Measurements from ENCODE around the gene SLFN12.
"Not testable (repeated sequence)": the region's sequence is repeated elsewhere in the genome, so short reads cannot be mapped to it uniquely, and the experiment has no call there.

SLFN12 gene

GRCh38 chr17:35433075-35433894 is 985 bp upstream of the SLFN12 start:
- DNase-seq (ENCODE audit: insufficient read length, low spot score) (no peak), FAIRE-seq (no peak)
- TF ChIP-seq, protein P1, sequence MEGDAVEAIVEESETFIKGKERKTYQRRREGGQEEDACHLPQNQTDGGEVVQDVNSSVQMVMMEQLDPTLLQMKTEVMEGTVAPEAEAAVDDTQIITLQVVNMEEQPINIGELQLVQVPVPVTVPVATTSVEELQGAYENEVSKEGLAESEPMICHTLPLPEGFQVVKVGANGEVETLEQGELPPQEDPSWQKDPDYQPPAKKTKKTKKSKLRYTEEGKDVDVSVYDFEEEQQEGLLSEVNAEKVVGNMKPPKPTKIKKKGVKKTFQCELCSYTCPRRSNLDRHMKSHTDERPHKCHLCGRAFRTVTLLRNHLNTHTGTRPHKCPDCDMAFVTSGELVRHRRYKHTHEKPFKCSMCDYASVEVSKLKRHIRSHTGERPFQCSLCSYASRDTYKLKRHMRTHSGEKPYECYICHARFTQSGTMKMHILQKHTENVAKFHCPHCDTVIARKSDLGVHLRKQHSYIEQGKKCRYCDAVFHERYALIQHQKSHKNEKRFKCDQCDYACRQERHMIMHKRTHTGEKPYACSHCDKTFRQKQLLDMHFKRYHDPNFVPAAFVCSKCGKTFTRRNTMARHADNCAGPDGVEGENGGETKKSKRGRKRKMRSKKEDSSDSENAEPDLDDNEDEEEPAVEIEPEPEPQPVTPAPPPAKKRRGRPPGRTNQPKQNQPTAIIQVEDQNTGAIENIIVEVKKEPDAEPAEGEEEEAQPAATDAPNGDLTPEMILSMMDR (IDR thresholded peaks at IDR 0.05; ENCODE audit: insufficient read depth, missing control alignments), result no peak

GRCh38 chr17:35429702-35430101 is 2.6 kb downstream of the SLFN12 start:
- DNase-seq (ENCODE audit: insufficient read length, low spot score) (no peak), FAIRE-seq (no peak)
- TF ChIP-seq, protein P1 (IDR thresholded peaks at IDR 0.05; ENCODE audit: insufficient read depth, missing control alignments), result no peak

DNA sequence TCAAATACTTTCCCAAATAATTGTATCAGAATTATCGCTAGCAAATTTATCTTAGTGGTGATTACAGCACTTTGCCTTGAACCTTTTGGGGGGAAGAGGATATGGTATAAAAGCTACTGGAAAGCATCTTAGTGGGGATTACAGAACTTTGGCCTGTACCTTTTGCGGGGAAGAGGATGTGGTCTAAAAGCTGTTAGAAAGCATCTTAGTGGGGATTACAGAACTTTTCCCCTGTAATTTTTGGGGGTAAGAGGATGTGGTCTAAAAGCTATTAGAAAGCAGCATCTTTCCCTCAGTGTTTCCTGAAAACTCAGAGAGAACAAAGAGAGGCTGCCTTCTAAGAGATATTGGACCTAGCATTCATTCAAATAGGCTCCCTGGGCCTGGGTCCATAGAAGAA is 4.1 kb downstream of the SLFN12 start:
- DNase-seq (ENCODE audit: insufficient read length, low spot score) (no peak), FAIRE-seq (no peak)
- TF ChIP-seq, protein P1 (IDR thresholded peaks at IDR 0.05; ENCODE audit: insufficient read depth, missing control alignments), result no peak

DNA sequence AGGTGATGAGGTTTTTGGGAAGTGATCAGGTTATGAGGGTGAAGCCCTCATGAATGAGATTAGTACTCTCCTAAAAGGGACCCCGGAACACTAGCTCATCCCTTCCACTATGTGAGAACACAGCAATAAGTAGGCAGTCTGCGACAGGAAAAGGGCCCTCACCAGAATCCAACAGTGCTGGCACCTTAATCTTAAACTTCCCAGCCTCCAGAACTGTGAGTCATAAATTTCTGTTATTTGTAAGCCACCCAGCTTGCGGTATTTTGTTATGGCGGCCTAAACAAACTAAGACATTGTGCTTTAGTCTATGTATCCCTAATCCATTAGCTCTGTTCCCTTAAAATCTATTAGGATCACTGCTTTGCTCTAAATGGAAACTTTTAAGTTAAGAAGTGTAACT is 8.5 kb downstream of the SLFN12 start:
- TF ChIP-seq, protein P1 (IDR thresholded peaks at IDR 0.05; ENCODE audit: insufficient read depth, missing control alignments), result no peak
- no peak for FAIRE-seq
- no peak for DNase-seq (ENCODE audit: insufficient read length, low spot score)

DNA sequence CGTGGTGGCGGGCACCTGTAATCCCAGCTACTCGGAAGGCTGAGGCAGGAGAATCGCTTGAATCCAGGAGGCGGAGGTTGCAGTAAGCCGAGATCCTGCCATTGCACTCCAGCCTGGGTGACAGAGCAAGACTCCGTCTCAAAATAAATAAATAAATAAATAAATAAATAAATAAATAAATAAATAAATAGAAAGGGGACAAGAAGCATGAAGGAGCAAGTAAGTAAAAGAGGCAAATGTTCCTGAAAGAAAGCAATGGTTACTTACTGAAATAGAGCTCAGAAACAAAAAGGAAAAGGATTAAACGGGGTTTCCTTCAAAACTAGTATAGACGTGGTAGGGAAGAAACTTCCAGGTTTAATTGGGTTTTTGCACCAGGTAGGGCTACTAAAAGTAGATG is 11.2 kb downstream of the SLFN12 start:
- DNase-seq (ENCODE audit: insufficient read length, low spot score); FAIRE-seq: not testable (repeated sequence)

- no peak for DNase-seq (ENCODE audit: insufficient read length, low spot score)
- TF ChIP-seq, protein P1 (IDR thresholded peaks at IDR 0.05; ENCODE audit: insufficient read depth, missing control alignments), result no peak
These were observed 15.6 kb downstream of the SLFN12 start for GRCh38 chr17:35416659-35417058.

DNA sequence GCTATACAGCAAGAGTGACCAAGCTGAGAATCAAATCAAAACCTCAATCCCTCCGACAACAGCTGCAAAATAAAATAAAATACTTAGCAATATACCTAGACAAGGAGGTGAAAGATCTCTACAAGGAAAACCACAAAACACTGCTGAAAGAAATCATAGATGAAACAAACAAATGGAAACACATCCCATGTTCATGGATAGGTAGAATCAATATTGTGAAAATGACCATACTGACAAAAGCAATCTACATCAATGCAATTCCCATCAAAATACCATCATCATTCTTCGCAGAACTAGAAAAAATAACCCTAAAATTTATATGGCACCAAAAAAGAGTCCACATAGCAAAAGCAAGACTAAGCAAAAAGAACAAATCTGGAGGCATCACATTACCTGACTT is 17.6 kb downstream of the SLFN12 start:
- DNase-seq (ENCODE audit: insufficient read length, low spot score); FAIRE-seq: not testable (repeated sequence)

More at GRCh38 chr17:35416659-35417058, 15.6 kb downstream of the SLFN12 start:
- no peak for FAIRE-seq

DNA sequence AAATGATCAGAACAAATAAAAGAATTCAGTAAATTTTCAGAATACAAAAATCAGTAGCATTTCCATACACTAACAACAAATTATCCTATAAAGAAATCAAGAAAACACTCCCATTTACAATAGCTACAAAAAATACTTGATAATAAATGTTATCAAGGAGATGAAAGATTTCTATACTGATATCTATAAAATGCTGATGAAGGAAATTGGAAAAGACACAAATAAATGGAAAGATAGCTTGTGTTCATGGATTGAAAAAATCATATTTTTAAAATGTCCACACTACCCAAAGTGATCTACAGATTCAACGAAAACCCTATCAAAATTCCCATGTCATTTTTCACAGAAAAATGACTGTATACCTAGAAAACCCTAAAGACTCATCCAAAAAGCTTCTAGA is 18.1 kb downstream of the SLFN12 start:
- DNase-seq (ENCODE audit: insufficient read length, low spot score) (no peak), FAIRE-seq (no peak)

More for the DNA sequence above, 18.1 kb downstream of the SLFN12 start:
- TF ChIP-seq, protein P1 (IDR thresholded peaks at IDR 0.05; ENCODE audit: insufficient read depth, missing control alignments), result no peak

All from D721Med (cell line).